Measurements from ENCODE around the gene DNAH8. TPM values are rescaled to one million over a fixed set of nuclear protein-coding genes. Genes with fewer than 3 reads are reported as not detected.
A peak's percentile ranks its signal among the peaks of the same experiment; 100 is the strongest.

The DNAH8 gene
- total RNA-seq, 1 donor from 2014 or later: 0.05 TPM

GRCh38 chr6:39057251-39058155 lies 342.4 kb downstream of the DNAH8 start:
- H3K27ac Mint-ChIP-seq (ENCODE audit: unreplicated experiment): no peak overlapping the region
- H3K36me3 Mint-ChIP-seq (ENCODE audit: low read depth): no peaks in the 10 kb centered on the region
- H3K27me3 Mint-ChIP-seq (ENCODE audit: low read depth): peaks cover 67% of the 10 kb centered on the region
- TF ChIP-seq CTCF (IDR thresholded peaks at IDR 0.05): no peak
- DNase-seq (ENCODE audit: low spot score): no peak
- H3K4me3 Mint-ChIP-seq (ENCODE audit: unreplicated experiment): no peak overlapping the region
- no peaks in the 10 kb centered on the region for H3K9me3 Mint-ChIP-seq (ENCODE audit: low read depth)
- H3K4me1 Mint-ChIP-seq (ENCODE audit: low read depth): no peaks in the 10 kb centered on the region

GRCh38 chr6:39058471-39059147 lies 343.5 kb downstream of the DNAH8 start:
- no peaks in the 10 kb centered on the region for H3K4me1 Mint-ChIP-seq (ENCODE audit: low read depth)

DNA sequence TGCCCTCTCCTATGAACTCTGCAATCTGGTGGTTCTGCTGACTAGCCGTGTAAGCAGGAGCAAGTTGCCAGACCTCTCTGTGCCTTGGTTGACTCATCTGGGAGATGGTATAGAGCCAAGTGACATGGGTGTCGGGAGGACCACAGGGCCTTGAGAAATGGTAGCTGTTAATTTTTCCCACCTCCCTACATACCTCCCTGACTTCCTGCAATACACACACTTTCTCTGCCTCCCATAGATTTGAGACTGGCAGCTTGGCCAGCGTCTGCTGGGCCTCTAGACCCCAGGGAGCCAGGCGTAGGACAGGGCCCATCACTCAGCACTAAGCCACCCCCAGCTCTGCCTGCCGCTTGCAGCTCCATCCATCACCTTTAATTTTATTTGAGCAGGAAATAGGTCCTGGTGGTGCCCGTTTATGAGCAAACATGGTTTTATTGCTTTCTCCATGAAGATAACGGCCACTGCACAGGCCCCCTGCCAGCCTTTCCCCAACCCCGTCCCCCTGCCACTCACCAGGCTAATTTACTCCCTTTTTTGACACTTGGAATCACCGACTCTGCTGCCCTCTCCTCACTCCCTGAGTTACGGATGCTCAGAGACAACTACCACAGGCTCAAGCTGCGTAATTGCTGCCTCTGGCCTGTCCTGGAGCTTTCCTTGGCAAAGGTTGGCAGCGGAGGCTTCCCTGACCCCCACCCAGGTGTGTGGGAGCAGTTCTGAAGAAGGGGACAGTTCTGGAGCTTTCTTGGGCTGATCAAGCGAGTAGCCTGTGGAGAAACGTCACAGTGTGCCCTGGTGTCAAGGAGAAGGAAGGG lies 344.6 kb downstream of the DNAH8 start:
- no peaks in the 10 kb centered on the region for H3K4me1 Mint-ChIP-seq (ENCODE audit: low read depth)

More at GRCh38 chr6:39058471-39059147, 343.5 kb downstream of the DNAH8 start:
- DNase-seq (ENCODE audit: low spot score): peak; percentile 37
- Mint-ChIP-seq H3K4me3 (ENCODE audit: unreplicated experiment) (no peak overlapping the region), H3K27ac (ENCODE audit: unreplicated experiment) (no peak overlapping the region), H3K36me3 (ENCODE audit: low read depth) (no peaks in the 10 kb centered on the region), H3K27me3 (ENCODE audit: low read depth) (peaks cover 64% of the 10 kb centered on the region), H3K9me3 (ENCODE audit: low read depth) (no peaks in the 10 kb centered on the region)
- TF ChIP-seq CTCF (IDR thresholded peaks at IDR 0.05): no peak

GRCh38 chr6:39060467-39061160 lies 345.5 kb downstream of the DNAH8 start:
- no peaks in the 10 kb centered on the region for H3K9me3 Mint-ChIP-seq (ENCODE audit: low read depth)
- TF ChIP-seq CTCF (IDR thresholded peaks at IDR 0.05): no peak
- DNase-seq (ENCODE audit: low spot score): peak; percentile 40
- H3K27me3 Mint-ChIP-seq (ENCODE audit: low read depth): peaks cover 62% of the 10 kb centered on the region
- H3K4me1 Mint-ChIP-seq (ENCODE audit: low read depth): no peaks in the 10 kb centered on the region
- no peak overlapping the region for H3K27ac Mint-ChIP-seq (ENCODE audit: unreplicated experiment)
- H3K36me3 Mint-ChIP-seq (ENCODE audit: low read depth): no peaks in the 10 kb centered on the region
- no peak overlapping the region for H3K4me3 Mint-ChIP-seq (ENCODE audit: unreplicated experiment)

More for the DNA sequence above, 344.6 kb downstream of the DNAH8 start:
- TF ChIP-seq CTCF (IDR thresholded peaks at IDR 0.05): no peak
- H3K9me3 Mint-ChIP-seq (ENCODE audit: low read depth): no peaks in the 10 kb centered on the region
- no peak overlapping the region for H3K4me3 Mint-ChIP-seq (ENCODE audit: unreplicated experiment)
- H3K27me3 Mint-ChIP-seq (ENCODE audit: low read depth): peaks cover 60% of the 10 kb centered on the region
- H3K27ac Mint-ChIP-seq (ENCODE audit: unreplicated experiment): no peak overlapping the region
- H3K36me3 Mint-ChIP-seq (ENCODE audit: low read depth): no peaks in the 10 kb centered on the region
- peak; percentile 55 for DNase-seq (ENCODE audit: low spot score)

Data from chondrocyte (in vitro differentiated cells).